ENCODE measurements around the gene FANK1.

FANK1 gene

DNA sequence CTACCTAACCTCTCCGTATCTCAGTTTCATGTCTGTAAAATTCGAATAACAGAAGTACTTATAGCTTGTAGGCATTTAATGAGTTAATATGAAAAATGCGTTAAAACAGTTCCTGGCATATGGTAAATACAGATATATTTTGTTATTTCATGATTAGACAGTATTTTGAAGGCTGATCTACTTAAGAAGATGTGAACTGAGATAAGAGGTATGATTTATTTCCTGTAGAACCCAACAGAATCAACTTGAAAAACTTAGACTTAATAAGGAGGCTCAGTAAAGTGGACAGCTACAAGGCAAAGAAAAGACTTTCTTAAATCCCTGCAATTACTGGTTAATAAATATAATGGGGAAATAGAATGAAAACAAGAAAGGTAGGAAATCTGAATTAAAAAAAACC, 103.3 kb downstream of the FANK1 start:
- no peak overlapping the region for H3K9ac ChIP-seq (ENCODE audit: low read depth in 1 of 2, low read length in 2 of 2)
- H3K9me3 ChIP-seq (ENCODE audit: control insufficient read depth in 2 of 2, low read length in 2 of 2), result no peaks in the 10 kb centered on the region
- H3K4me3 ChIP-seq (ENCODE audit: low read length in 2 of 2), result no peak overlapping the region
- H3K27me3 ChIP-seq (ENCODE audit: control insufficient read depth in 2 of 2, insufficient read depth in 2 of 2, low read length in 2 of 2), result no peaks in the 10 kb centered on the region
- H3K27ac ChIP-seq (ENCODE audit: low read depth in 2 of 2, low read length in 2 of 2), result no peak overlapping the region
- H3K36me3 ChIP-seq (ENCODE audit: control insufficient read depth in 2 of 2, insufficient read depth in 2 of 2, low read length in 2 of 2), result no peaks in the 10 kb centered on the region
- no peaks in the 10 kb centered on the region for H3K4me1 ChIP-seq (ENCODE audit: control insufficient read depth in 2 of 2, insufficient read depth in 2 of 2, low read length in 2 of 2)

DNA sequence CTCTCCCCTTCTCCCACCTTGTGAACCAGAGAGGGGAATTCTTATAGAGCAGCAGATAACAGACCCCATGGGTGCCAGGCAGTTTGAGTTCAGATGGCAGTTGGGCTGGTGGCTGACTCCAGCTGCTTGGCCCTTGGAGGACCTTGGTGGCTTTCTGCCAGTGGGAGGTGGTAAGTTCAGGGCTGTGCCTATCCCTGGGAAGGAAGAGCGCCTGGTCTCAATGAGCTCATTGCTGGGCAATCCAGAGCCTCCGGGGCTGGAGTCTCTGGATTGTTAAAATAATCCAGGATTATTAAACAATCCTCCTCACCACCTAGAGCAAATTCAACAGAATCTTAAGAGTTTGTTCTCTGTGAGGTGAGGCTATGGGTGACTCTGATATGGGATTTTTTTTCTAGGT, 105.2 kb downstream of the FANK1 start:
- no peaks in the 10 kb centered on the region for H3K4me1 ChIP-seq (ENCODE audit: control insufficient read depth in 2 of 2, insufficient read depth in 2 of 2, low read length in 2 of 2)
- H3K4me3 ChIP-seq (ENCODE audit: low read length in 2 of 2), result no peak overlapping the region
- no peaks in the 10 kb centered on the region for H3K36me3 ChIP-seq (ENCODE audit: control insufficient read depth in 2 of 2, insufficient read depth in 2 of 2, low read length in 2 of 2)
- no peaks in the 10 kb centered on the region for H3K27me3 ChIP-seq (ENCODE audit: control insufficient read depth in 2 of 2, insufficient read depth in 2 of 2, low read length in 2 of 2)
- H3K27ac ChIP-seq (ENCODE audit: low read depth in 2 of 2, low read length in 2 of 2), result no peak overlapping the region
- H3K9me3 ChIP-seq (ENCODE audit: control insufficient read depth in 2 of 2, low read length in 2 of 2), result no peaks in the 10 kb centered on the region
- no peak overlapping the region for H3K9ac ChIP-seq (ENCODE audit: low read depth in 1 of 2, low read length in 2 of 2)

DNA sequence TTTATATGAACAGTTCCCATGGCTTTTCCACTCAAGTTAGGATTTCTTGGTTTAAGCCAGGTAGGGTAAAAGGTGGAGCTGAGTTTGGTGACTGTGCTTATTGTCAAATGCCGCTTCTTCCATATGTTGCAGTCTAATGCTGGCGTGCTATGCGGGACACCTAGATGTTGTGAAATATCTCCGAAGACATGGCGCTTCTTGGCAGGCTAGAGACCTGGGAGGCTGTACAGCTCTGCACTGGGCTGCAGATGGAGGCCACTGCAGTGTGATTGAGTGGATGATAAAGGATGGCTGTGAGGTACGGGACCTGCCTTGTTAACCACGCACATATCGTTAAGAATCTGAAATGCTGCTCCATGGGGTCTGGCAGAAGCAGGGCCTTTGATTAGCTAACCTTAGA, 108.4 kb downstream of the FANK1 start:
- Histone ChIP-seq H3K27me3 (ENCODE audit: control insufficient read depth in 2 of 2, insufficient read depth in 2 of 2, low read length in 2 of 2) (no peaks in the 10 kb centered on the region), H3K36me3 (ENCODE audit: control insufficient read depth in 2 of 2, insufficient read depth in 2 of 2, low read length in 2 of 2) (no peaks in the 10 kb centered on the region), H3K27ac (ENCODE audit: low read depth in 2 of 2, low read length in 2 of 2) (no peak overlapping the region), H3K9ac (ENCODE audit: low read depth in 1 of 2, low read length in 2 of 2) (no peak overlapping the region), H3K4me1 (ENCODE audit: control insufficient read depth in 2 of 2, insufficient read depth in 2 of 2, low read length in 2 of 2) (no peaks in the 10 kb centered on the region), H3K9me3 (ENCODE audit: control insufficient read depth in 2 of 2, low read length in 2 of 2) (no peaks in the 10 kb centered on the region), H3K4me3 (ENCODE audit: low read length in 2 of 2) (no peak overlapping the region)

DNA sequence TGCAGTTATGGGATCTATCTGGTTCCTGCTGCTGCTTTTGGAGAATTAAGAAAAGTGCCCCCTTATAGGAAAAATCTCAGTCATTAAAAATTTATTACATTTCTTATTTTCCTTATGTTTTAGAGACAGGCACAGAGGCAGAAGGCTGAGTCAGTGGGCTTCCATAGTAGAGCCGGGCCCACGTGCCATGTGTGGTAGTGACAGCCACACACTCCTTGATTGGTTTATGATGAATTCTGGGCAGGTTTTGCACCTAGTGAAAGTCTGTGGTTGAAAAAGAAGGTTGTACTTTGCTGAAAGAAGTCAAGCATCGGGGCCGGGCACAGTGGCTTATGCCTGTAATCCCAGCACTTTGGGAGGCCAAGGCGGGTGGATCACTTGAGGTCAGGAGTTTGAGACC, 109.9 kb downstream of the FANK1 start:
- H3K27me3 ChIP-seq (ENCODE audit: control insufficient read depth in 2 of 2, insufficient read depth in 2 of 2, low read length in 2 of 2), result no peaks in the 10 kb centered on the region
- no peak overlapping the region for H3K9ac ChIP-seq (ENCODE audit: low read depth in 1 of 2, low read length in 2 of 2)
- H3K4me1 ChIP-seq (ENCODE audit: control insufficient read depth in 2 of 2, insufficient read depth in 2 of 2, low read length in 2 of 2), result no peaks in the 10 kb centered on the region
- no peaks in the 10 kb centered on the region for H3K9me3 ChIP-seq (ENCODE audit: control insufficient read depth in 2 of 2, low read length in 2 of 2)
- H3K27ac ChIP-seq (ENCODE audit: low read depth in 2 of 2, low read length in 2 of 2), result no peak overlapping the region
- H3K4me3 ChIP-seq (ENCODE audit: low read length in 2 of 2), result no peak overlapping the region
- H3K36me3 ChIP-seq (ENCODE audit: control insufficient read depth in 2 of 2, insufficient read depth in 2 of 2, low read length in 2 of 2), result peaks cover 0 to 5% of the 10 kb centered on the region in 2 donors

DNA sequence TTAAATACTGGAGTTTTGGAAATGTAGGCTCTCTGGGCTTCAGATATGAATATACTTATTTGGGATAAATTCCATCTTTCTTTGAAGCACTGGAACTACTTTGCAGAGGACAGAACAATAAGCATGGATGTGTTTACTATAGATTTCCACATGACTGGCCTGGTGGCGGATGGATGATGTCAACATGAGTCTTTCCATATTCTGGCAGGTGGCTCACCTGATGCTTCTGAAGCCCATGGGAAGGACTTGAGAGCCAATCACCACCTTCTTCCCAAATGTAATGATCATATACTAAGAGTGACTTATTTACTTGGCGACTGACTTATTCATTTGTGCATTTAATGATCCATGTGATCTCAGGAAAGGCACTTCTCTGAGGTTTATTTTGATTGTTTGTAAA, 110.5 kb downstream of the FANK1 start:
- no peaks in the 10 kb centered on the region for H3K4me1 ChIP-seq (ENCODE audit: control insufficient read depth in 2 of 2, insufficient read depth in 2 of 2, low read length in 2 of 2)
- no peaks in the 10 kb centered on the region for H3K9me3 ChIP-seq (ENCODE audit: control insufficient read depth in 2 of 2, low read length in 2 of 2)
- no peak overlapping the region for H3K9ac ChIP-seq (ENCODE audit: low read depth in 1 of 2, low read length in 2 of 2)
- no peak overlapping the region for H3K4me3 ChIP-seq (ENCODE audit: low read length in 2 of 2)
- no peak overlapping the region for H3K27ac ChIP-seq (ENCODE audit: low read depth in 2 of 2, low read length in 2 of 2)
- peaks cover 0 to 5% of the 10 kb centered on the region in 2 donors for H3K36me3 ChIP-seq (ENCODE audit: control insufficient read depth in 2 of 2, insufficient read depth in 2 of 2, low read length in 2 of 2)
- H3K27me3 ChIP-seq (ENCODE audit: control insufficient read depth in 2 of 2, insufficient read depth in 2 of 2, low read length in 2 of 2), result no peaks in the 10 kb centered on the region

DNA sequence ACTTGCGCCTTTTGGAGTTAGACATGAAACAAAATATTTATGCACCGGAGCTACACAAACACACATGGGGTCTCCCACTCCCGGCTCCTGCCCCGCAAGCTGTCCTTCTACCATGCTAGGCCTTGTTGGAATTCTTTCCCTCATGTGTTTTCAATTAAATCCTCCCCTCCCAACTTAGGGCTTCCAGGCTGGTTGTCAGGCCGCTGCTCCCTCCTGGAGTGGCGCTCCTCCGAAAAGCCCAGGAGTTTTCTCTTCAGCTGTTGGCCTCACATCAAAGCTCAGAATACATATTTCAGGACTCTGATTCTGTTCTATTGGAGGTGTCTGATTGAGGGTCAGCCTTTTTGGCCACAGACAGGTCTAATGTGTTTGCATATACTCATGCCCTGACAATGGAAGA, 113.3 kb downstream of the FANK1 start:
- H3K27ac ChIP-seq (ENCODE audit: low read depth in 2 of 2, low read length in 2 of 2), result no peak overlapping the region
- peaks cover 0 to 5% of the 10 kb centered on the region in 2 donors for H3K36me3 ChIP-seq (ENCODE audit: control insufficient read depth in 2 of 2, insufficient read depth in 2 of 2, low read length in 2 of 2)
- no peak overlapping the region for H3K9ac ChIP-seq (ENCODE audit: low read depth in 1 of 2, low read length in 2 of 2)
- no peaks in the 10 kb centered on the region for H3K9me3 ChIP-seq (ENCODE audit: control insufficient read depth in 2 of 2, low read length in 2 of 2)
- no peak overlapping the region for H3K4me3 ChIP-seq (ENCODE audit: low read length in 2 of 2)
- H3K27me3 ChIP-seq (ENCODE audit: control insufficient read depth in 2 of 2, insufficient read depth in 2 of 2, low read length in 2 of 2), result no peaks in the 10 kb centered on the region
- H3K4me1 ChIP-seq (ENCODE audit: control insufficient read depth in 2 of 2, insufficient read depth in 2 of 2, low read length in 2 of 2), result no peaks in the 10 kb centered on the region

DNA sequence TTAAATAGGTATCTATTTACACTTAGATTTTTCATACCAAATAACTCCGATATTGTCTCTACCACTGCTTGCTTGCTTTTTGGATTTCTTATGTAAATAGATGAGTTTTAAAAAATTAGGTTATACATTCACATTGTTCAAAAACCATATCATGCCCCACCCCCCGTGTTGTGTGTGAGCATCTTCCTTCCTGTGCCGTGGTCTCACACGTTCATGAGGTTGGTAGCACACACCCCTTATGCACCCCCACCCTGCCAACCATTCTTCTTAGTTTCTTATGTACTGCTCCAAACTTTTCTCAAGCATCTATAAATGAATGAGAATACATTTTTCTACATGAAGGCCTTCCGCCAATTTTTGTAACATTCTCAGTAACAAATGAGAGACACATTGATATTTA, 115.6 kb downstream of the FANK1 start:
- Histone ChIP-seq H3K27ac (ENCODE audit: low read depth in 2 of 2, low read length in 2 of 2) (no peak overlapping the region), H3K4me3 (ENCODE audit: low read length in 2 of 2) (no peak overlapping the region), H3K4me1 (ENCODE audit: control insufficient read depth in 2 of 2, insufficient read depth in 2 of 2, low read length in 2 of 2) (no peaks in the 10 kb centered on the region), H3K9me3 (ENCODE audit: control insufficient read depth in 2 of 2, low read length in 2 of 2) (no peaks in the 10 kb centered on the region), H3K27me3 (ENCODE audit: control insufficient read depth in 2 of 2, insufficient read depth in 2 of 2, low read length in 2 of 2) (no peaks in the 10 kb centered on the region), H3K9ac (ENCODE audit: low read depth in 1 of 2, low read length in 2 of 2) (no peak overlapping the region), H3K36me3 (ENCODE audit: control insufficient read depth in 2 of 2, insufficient read depth in 2 of 2, low read length in 2 of 2) (peaks cover 0 to 5% of the 10 kb centered on the region in 2 donors)

DNA sequence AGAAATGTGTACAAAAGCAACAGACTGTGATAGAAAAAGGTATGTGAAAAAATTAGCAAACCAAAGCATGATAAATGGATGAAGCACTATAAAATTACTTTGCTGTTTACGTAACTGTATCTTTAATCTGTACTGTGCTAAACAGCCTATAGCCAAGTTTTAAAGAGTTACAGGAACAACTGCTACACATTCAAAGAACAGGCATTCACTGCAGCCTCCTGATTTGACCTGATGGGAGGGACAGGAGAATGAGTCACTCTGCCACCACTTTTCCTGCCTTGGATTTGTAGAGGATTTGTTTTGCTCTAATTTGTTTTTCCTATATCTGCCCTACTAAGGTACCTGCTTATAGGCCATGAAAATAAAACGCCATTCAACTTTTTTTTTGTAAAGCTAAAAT, 116.1 kb downstream of the FANK1 start:
- H3K4me1 ChIP-seq (ENCODE audit: control insufficient read depth in 2 of 2, insufficient read depth in 2 of 2, low read length in 2 of 2), result no peaks in the 10 kb centered on the region
- peaks cover 0 to 5% of the 10 kb centered on the region in 2 donors for H3K36me3 ChIP-seq (ENCODE audit: control insufficient read depth in 2 of 2, insufficient read depth in 2 of 2, low read length in 2 of 2)
- no peak overlapping the region for H3K4me3 ChIP-seq (ENCODE audit: low read length in 2 of 2)

DNA sequence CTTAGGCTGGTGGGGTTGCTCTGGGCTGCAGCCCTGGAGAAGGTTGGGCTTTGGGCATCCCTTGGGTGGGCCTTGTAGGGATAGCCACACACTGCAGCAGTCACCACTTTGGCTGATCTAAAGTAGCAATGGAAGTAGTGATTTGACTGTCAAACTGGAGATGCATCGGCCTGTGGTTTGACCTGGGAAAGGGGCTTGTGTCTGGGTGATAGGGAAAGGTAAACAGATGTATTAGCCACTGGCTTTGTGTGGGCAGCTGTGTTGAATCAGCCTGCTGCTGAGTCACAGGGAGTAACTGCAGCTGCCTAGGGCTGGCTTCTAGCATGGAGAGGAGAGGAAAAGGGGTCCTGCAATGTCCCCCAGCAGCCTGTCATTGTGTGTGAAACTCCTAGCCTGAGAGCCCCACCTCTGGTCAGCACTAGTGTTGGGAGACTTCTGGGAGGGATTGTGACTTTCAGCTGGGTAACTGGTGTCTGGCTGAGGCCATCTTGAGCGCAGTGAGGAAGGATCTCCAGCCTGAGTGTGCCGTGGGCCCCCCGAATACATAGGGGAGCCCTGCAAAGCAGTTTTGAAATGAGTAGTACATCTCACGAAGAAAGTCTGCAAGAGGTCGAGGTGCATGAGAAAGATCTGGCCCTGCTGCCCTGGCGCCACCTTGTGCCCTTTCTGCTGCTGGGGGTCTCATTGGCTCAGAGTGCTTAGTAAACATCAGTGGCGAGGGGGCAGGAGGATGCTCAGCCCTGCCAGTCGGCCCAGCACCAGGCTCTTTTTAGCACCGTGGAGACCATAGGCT, 117.3 kb downstream of the FANK1 start:
- Histone ChIP-seq H3K4me3 (ENCODE audit: low read length in 2 of 2) (no peak overlapping the region), H3K4me1 (ENCODE audit: control insufficient read depth in 2 of 2, insufficient read depth in 2 of 2, low read length in 2 of 2) (no peaks in the 10 kb centered on the region), H3K9ac (ENCODE audit: low read depth in 1 of 2, low read length in 2 of 2) (no peak overlapping the region), H3K9me3 (ENCODE audit: control insufficient read depth in 2 of 2, low read length in 2 of 2) (no peaks in the 10 kb centered on the region), H3K36me3 (ENCODE audit: control insufficient read depth in 2 of 2, insufficient read depth in 2 of 2, low read length in 2 of 2) (peaks cover 0 to 5% of the 10 kb centered on the region in 2 donors), H3K27me3 (ENCODE audit: control insufficient read depth in 2 of 2, insufficient read depth in 2 of 2, low read length in 2 of 2) (no peaks in the 10 kb centered on the region), H3K27ac (ENCODE audit: low read depth in 2 of 2, low read length in 2 of 2) (no peak overlapping the region)

More for the DNA sequence above, 116.1 kb downstream of the FANK1 start:
- Histone ChIP-seq H3K9ac (ENCODE audit: low read depth in 1 of 2, low read length in 2 of 2) (no peak overlapping the region), H3K9me3 (ENCODE audit: control insufficient read depth in 2 of 2, low read length in 2 of 2) (no peaks in the 10 kb centered on the region), H3K27me3 (ENCODE audit: control insufficient read depth in 2 of 2, insufficient read depth in 2 of 2, low read length in 2 of 2) (no peaks in the 10 kb centered on the region), H3K27ac (ENCODE audit: low read depth in 2 of 2, low read length in 2 of 2) (no peak overlapping the region)

DNA sequence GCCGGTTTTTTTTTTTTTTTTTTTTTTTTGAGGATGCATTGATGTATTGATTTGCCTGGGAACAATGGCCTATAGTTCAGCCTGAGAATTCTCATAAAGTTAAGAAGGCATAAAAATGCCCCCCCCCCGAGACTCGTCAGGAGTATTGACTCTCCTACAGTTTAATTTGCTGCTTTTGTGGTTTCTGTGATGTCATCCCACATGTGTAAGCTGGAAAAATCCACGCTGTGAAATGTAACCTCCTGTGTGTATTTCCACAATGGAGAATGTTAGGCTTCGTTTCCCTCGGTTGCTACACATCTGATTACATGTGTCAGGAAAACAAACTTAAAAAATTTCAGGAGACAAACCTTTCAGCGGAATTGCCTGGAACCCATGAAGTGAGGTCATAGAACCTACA, 117.9 kb downstream of the FANK1 start:
- Histone ChIP-seq H3K27me3 (ENCODE audit: control insufficient read depth in 2 of 2, insufficient read depth in 2 of 2, low read length in 2 of 2) (no peaks in the 10 kb centered on the region), H3K9me3 (ENCODE audit: control insufficient read depth in 2 of 2, low read length in 2 of 2) (no peaks in the 10 kb centered on the region), H3K4me3 (ENCODE audit: low read length in 2 of 2) (no peak overlapping the region), H3K27ac (ENCODE audit: low read depth in 2 of 2, low read length in 2 of 2) (no peak overlapping the region), H3K4me1 (ENCODE audit: control insufficient read depth in 2 of 2, insufficient read depth in 2 of 2, low read length in 2 of 2) (no peaks in the 10 kb centered on the region), H3K36me3 (ENCODE audit: control insufficient read depth in 2 of 2, insufficient read depth in 2 of 2, low read length in 2 of 2) (peaks cover 0 to 5% of the 10 kb centered on the region in 2 donors), H3K9ac (ENCODE audit: low read depth in 1 of 2, low read length in 2 of 2) (no peak overlapping the region)

Data from mucosa of rectum (tissue), 2 donors.